Stimulated activated CD8-positive, alpha-beta memory T cell treated with anti-CD3 and anti-CD28 coated beads, Interleukin-7, amount 100 ng/mL, for 24 hours (primary cell): ENCODE measurements around the gene NUDT16L1.

Experiments used
- DNase-seq: peaks from one replicate; pipeline ENCODE4 v3.0.0-alpha.2; 2020; ENCODE audit warnings: low read depth

NUDT16L1 gene

GRCh38 chr16:4682616-4683254, 10.6 kb upstream of the NUDT16L1 start:
- DNase-seq, result no peak

GRCh38 chr16:4683255-4684057, 9.9 kb upstream of the NUDT16L1 start:
- no peak for DNase-seq

GRCh38 chr16:4684058-4684715, 9.2 kb upstream of the NUDT16L1 start:
- no peak for DNase-seq

DNA sequence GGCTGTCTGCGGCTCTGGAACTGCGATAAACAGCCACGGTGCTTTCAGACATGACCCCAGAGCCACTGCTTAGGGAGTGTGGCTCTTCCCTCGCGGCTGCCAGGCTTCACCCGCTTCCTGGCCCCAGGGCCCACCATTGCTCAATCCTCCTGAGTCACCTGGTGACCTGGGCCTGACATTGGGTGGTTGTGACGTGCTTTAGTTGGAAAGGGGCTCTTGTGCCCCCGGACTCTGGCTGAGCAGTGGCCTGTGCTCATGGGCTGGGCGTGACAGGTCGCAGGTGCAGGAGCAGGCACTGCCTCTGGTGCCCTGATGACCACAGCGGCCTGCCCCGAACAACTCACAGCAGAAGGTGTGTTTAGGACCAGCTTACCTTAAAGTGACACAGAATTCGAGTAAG, 8.6 kb upstream of the NUDT16L1 start:
- no peak for DNase-seq

- no peak for DNase-seq
These were observed 8.1 kb upstream of the NUDT16L1 start for GRCh38 chr16:4685292-4685691.

DNA sequence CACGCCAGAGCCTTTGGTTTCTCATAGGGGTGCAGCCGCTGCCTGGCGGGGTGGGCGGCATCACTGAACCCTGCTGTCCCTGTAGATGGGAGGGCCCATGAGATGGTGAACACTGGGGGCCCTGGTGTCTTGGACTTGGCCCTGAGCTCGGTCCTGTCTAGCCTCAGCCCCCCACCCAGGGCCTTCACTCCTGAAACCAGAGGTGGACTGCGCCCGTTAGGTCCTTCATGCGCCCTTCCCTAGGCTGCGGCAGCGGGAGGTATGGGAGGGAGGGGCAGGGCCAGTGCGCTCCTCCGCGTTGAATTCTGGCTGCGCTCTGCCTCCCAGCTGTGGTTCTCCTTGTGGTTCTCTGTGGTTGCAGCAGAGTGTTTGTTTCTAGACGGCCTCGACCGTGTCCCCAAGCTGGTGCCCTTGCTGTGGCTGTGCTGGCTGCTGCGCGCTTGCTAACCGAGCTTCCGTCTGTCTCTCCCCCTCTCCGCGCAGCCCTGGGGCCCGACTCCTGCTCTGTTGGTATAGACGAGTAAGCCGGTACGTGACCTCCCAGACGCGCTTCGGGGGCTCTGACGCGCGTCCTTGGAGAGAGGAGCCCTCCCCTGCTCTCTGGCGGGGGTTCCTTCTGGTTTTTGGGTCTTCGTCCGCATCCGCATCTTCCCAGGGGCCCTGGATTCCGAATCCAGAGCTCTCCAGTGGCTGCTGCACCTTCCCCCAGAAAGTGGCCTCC, 7.4 kb upstream of the NUDT16L1 start:
- no peak for DNase-seq

DNA sequence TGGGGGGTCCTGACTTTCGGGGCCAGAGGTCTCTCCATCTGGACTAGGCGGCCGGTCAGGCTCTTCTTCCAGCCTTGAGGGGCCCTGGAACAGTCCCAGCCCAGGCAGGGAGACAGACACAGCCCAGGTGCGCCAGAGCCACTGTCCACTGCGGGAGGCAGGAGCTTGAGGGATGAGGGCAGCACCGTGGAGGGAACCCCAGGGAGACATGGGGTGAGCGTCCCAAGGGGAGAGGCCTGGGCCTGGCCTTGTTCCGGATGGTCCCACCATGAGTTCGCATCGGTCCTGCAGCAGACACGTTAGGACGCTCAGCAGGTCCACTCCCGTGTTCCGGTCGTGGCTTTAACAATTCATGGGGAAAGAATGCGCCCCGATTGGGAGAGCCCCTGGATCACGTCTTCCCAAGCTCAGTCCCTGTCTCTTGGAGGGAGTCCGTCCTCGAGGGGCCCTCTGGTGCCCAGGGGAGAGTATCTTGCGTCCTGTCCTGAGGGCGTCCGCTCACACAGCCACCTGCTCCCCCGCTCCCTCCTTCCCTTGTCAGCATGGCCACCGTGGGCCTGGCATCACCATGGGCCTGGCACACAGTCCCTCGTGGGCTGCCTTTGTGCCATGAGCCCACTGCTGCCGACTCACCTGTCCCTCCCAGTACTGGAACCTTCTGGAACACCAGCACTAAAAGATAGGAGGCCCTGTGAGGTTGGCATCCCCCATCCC, 6.7 kb upstream of the NUDT16L1 start:
- no peak for DNase-seq

DNA sequence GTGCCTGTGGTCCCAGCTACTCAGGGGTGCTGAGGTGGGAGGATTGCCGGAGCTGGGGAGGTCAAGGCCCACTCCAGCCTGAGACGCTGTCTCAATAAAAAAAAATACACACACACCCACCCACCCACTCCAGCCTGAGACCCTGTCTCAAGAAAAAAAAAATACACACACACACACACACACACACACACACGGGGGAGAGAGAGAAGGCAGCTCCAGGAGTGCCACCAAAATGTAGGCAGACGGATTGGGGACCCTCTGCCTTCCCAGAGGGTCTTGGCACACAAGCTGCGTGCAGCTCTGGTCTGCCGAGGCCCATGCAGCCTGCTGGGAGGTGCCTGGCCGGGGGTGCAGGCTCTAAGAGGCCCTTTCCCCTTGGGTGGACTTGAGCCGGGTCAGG, 5.9 kb upstream of the NUDT16L1 start:
- no peak for DNase-seq

DNA sequence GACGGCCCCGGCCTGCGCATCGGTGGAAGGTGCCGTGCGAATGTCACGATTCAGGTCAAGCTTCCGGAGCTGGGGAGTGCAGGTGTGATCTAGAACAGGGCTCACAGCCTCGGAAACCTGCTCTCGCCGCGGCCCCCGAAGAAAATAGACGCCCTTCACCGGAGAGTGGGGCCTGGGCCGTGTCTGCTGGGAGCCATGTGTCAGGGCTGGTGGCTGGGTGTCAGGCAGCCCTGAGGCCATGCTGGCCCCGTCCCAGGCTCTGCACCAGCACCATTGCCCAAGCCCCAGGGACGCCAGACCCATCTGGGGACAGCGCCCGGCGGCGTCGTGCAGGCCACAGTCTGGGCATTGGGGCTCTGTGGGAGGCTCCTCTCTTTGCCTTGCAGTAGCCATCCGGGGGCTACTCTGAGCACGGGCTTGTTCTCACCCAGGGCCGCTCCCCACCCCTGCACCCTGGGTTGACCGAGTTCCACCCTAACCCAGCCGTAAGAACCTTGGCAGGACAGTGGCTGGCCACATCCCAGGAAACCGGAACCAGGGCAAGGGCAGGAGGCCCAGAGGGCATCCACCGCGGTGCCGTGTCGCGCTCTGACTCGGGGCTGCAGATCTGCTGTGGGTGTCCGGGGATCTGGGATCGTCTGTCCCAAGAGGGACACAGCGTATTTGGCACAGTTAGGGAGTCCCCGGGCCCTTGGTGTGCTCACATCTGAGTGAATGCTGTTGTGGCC, 5.3 kb upstream of the NUDT16L1 start:
- no peak for DNase-seq

DNA sequence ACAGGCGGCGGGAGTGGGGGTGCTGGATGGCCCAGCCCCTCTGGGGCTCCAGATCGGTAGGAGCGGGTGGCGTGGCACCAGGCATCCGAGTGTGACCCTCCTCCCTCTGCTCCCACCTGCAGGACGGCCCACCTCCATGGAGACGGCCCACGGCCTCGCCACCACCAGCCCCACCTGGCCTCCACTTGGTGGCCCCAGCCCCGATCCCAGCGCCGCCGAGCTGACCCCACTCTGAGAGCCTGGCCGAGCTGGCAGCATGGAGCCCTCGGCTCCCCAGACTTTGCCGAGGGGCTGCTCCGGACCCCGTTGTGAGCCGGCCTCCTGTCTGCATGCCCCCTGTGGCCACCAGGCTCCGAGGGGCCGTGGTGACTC, 4.7 kb upstream of the NUDT16L1 start:
- DNase-seq, result no peak

DNA sequence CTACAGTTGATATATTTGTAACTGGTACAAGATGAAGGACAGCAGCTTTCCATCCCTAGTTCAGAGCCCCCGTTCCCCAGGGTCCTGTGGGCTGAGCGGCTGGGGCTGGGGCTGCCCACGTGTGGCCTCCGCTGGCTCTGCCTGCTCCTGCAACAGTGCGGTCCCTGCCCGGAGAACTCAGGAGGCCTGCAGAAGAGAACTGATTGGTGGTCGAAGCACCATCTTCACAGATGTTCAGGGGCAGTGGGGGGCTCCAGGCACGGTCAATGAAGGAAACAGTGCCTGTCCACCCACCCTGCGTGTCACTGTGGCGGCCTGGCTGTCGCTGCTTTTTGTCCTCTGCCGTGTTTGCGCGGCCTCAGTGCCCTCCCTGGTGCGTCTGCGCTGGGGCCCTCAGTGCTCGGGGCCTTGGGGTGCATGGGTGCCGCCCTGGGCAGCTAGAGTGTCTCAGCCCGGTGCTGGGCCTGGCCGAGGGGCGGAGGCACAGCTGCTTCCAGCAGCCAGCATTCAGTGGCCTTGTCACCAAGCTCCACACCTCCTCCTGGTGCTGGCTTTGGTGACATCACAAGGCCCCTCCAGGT, 4.2 kb upstream of the NUDT16L1 start:
- DNase-seq, result no peak

DNA sequence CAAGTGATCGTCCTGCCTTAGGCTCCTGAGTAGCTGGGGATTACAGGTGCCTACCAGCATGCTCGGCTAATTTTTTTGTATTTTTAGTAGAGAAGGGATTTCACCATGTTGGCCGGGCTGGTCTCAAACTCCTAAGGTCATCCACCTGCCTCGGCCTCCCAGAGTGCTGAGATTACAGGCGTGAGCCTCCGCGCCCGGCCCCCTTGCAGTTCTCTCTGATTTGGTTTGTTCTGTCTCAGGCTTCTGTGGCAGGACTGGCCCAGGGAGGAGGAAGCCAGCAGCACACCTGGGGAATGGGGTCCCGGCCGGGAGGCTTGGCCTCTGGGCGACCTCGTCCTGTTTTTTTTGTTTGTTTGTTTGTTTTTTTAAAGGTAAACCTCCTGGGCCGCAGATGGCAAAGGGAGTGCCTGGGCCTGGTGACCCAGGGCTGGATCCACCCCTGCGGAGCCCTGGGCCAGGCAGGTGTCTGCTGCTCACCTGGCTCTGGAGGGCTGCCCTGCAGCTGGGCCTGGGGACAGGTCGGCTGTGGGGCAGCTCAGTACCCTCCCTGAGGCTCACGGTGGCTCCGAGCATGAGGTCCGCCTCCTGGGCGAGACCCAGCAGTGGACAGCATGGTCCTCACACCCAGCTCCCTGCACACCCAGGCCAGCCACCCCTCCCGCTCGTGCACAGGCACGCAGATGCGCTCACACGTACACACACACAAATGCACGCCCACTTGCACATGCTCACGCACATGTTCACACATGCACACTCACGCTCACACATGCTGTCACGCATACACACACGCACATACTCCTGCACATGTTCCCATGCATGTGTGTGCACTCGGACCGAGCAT, 3.3 kb upstream of the NUDT16L1 start:
- no peak for DNase-seq

DNA sequence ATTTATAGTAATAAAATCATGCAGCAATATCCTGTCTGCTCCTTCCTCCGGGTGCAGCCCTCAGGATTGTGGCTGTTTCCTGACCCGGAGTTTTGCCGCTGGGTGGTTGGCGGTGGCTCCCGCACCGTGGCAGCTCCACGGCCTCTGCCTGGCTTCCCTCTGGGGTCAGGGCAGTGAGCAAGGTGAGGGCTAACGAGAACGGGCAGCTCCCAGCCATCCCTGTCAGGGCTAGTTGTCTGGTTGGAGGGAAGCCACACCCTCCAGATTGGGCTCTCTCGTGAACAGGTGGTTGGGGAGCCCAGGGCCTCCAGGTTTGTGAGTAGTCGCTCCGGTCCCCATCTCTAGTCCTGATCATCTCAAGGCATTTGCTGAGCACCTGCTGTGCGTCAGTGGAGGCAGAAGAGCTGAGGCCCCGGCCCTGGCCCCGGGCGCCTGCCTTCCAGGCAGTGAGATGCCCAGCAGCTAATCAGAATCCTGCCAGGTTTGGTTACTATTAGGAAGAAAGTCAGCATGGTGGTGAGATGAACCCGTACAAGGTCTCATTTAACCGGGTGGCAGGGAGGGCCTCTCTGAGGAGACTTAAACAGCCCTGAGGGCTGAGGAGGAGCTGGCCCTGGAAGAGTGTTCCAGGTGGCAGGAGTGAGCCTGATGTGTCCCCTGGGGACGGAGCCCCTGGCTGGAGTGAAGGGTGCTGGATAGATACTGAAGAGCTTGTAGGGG, 2.3 kb upstream of the NUDT16L1 start:
- DNase-seq, result no peak

DNA sequence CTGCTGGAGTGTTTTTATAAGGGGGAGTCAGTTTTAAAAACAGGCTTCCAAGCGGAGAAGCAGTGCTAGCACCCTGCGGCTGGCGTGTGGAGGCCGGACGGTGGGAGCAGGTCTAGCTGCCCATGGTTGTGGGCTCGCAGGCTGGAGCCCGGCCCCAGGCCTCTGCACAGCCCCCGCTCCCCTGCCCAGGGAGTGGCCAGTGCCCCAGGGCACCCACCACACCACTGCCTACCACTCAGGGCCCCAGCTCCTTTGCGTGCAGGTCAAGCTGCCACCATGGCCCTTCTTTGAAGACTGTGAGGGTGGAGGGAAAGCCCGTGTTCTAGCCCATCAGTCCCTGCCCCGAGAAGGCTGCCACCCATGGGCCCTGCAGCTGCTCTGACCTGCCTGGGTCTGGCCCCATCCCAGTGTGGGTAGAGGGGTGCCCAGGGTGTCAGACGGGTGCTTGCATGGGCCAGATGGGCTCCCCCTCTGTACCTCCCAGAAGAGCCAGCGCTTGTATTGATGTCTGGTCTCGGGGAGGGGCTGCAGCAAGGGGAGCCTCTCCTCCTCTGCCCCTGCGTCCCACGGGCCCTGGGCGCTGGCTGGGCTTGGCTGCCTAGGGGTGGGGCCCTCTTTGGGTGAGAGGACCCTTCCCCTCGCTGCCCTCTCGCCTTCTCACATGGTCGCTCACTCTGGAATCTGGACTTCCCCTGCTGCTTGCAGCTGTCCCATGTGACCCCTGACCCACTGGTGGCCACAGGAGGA, 1.5 kb upstream of the NUDT16L1 start:
- no peak for DNase-seq

GRCh38 chr16:4692460-4693295, 684 bp upstream of the NUDT16L1 start:
- no peak for DNase-seq

- no peak for DNase-seq
These were observed 737 bp downstream of the NUDT16L1 start for GRCh38 chr16:4693956-4694641.
